ENCODE data around the gene UBE2K.

GRCh38 chr4:39731908-39732307 is 34.0 kb downstream of the UBE2K start:
- TF ChIP-seq CTCF (IDR thresholded peaks at IDR 0.05), result no peak
- no peak for TF ChIP-seq EZH2 (IDR thresholded peaks at IDR 0.05; ENCODE audit: borderline replicate concordance, insufficient read depth, low read depth, low read length, poor library complexity, severe bottlenecking)
